KMS-11 (cell line): ENCODE measurements around the gene HDAC4.

ENCODE experiments used
- H2AFZ ChIP-seq: fragments of 200-600 bp; sonication (generic); 2 replicates; pipeline ENCODE4 v1.6.1; 2016; ENCODE audit warnings: antibody characterized with exemption, mixed run types, low read depth
- H3K27ac ChIP-seq: fragments of 200-600 bp; sonication (generic); 2 replicates; pipeline ENCODE4 v1.6.1; 2016; ENCODE audit warnings: mild to moderate bottlenecking, mixed run types
- H3K27me3 ChIP-seq: fragments of 200-600 bp; sonication (generic); 2 replicates; pipeline ENCODE4 v1.6.1; 2017; ENCODE audit warnings: mild to moderate bottlenecking, low read depth, mixed run types, moderate library complexity; ENCODE audit not compliant: insufficient read depth
- H3K36me3 ChIP-seq: fragments of 200-600 bp; sonication (generic); 2 replicates; pipeline ENCODE4 v1.6.1; 2017; ENCODE audit warnings: mild to moderate bottlenecking, mixed run types; ENCODE audit not compliant: insufficient read depth
- H3K4me1 ChIP-seq: fragments of 200-600 bp; sonication (generic); 2 replicates; pipeline ENCODE4 v1.6.1; 2016; ENCODE audit warnings: mild to moderate bottlenecking, low read depth, mixed run types; ENCODE audit not compliant: poor library complexity, severe bottlenecking
- H3K4me2 ChIP-seq: fragments of 200-600 bp; sonication (generic); 2 replicates; pipeline ENCODE4 v1.7.0; 2016; ENCODE audit warnings: mild to moderate bottlenecking, mixed run types
- H3K4me3 ChIP-seq: fragments of 200-600 bp; sonication (generic); IDR thresholded peaks from 2 replicates; pipeline ENCODE4 v1.6.1; 2017; ENCODE audit warnings: low read depth, low read length, mixed read lengths; ENCODE audit not compliant: insufficient read depth
- H3K79me2 ChIP-seq: fragments of 200-600 bp; sonication (generic); 2 replicates; pipeline ENCODE4 v1.6.1; 2016; ENCODE audit warnings: low read depth, mixed run types; ENCODE audit not compliant: insufficient read depth
- H3K9ac ChIP-seq: fragments of 200-600 bp; sonication (generic); 2 replicates; pipeline ENCODE4 v1.6.1; 2016; ENCODE audit warnings: mild to moderate bottlenecking, mixed run types
- H4K20me1 ChIP-seq: fragments of 200-600 bp; sonication (generic); 2 replicates; pipeline ENCODE4 v1.6.1; 2016; ENCODE audit warnings: mild to moderate bottlenecking, mixed run types; ENCODE audit not compliant: insufficient read depth
- TF ChIP-seq, protein P1 (sequence below): fragments of 200-600 bp; sonication (generic); conservative IDR thresholded peaks from 2 replicates; pipeline ENCODE4 v1.6.1; 2017; ENCODE audit warnings: low read depth, mild to moderate bottlenecking, antibody characterized with exemption, low read length, moderate library complexity, mixed read lengths

Gene HDAC4

GRCh38 chr2:239173301-239173700 lies 227.5 kb downstream of the HDAC4 start:
- H4K20me1 ChIP-seq: no peaks in the 10 kb centered on the region

GRCh38 chr2:239171643-239172042 lies 229.2 kb downstream of the HDAC4 start:
- TF ChIP-seq, protein P1, sequence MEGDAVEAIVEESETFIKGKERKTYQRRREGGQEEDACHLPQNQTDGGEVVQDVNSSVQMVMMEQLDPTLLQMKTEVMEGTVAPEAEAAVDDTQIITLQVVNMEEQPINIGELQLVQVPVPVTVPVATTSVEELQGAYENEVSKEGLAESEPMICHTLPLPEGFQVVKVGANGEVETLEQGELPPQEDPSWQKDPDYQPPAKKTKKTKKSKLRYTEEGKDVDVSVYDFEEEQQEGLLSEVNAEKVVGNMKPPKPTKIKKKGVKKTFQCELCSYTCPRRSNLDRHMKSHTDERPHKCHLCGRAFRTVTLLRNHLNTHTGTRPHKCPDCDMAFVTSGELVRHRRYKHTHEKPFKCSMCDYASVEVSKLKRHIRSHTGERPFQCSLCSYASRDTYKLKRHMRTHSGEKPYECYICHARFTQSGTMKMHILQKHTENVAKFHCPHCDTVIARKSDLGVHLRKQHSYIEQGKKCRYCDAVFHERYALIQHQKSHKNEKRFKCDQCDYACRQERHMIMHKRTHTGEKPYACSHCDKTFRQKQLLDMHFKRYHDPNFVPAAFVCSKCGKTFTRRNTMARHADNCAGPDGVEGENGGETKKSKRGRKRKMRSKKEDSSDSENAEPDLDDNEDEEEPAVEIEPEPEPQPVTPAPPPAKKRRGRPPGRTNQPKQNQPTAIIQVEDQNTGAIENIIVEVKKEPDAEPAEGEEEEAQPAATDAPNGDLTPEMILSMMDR: no peak

More at GRCh38 chr2:239173301-239173700, 227.5 kb downstream of the HDAC4 start:
- Histone ChIP-seq H3K4me3 (no peak overlapping the region), H3K36me3 (no peaks in the 10 kb centered on the region), H3K4me1 (peaks cover 18% of the 10 kb centered on the region), H2AFZ (no peak overlapping the region), H3K27ac (peak overlapping the region; percentile 6; the same call in 1 of the 2 replicates), H3K9ac (no peak overlapping the region), H3K4me2 (peak overlapping the region; percentile 43; the same call in 1 of the 2 replicates), H3K27me3 (no peaks in the 10 kb centered on the region), H3K79me2 (no peaks in the 10 kb centered on the region)
- TF ChIP-seq, protein P1: no peak

GRCh38 chr2:239169311-239170048 lies 231.3 kb downstream of the HDAC4 start:
- H4K20me1 ChIP-seq: no peaks in the 10 kb centered on the region

More at GRCh38 chr2:239171643-239172042, 229.2 kb downstream of the HDAC4 start:
- H3K4me1 ChIP-seq: peaks cover 18% of the 10 kb centered on the region
- no peak overlapping the region for H3K9ac ChIP-seq
- H3K36me3 ChIP-seq: no peaks in the 10 kb centered on the region
- no peaks in the 10 kb centered on the region for H3K27me3 ChIP-seq
- no peak overlapping the region for H3K27ac ChIP-seq
- H3K79me2 ChIP-seq: no peaks in the 10 kb centered on the region
- no peak overlapping the region for H2AFZ ChIP-seq
- H4K20me1 ChIP-seq: no peaks in the 10 kb centered on the region
- no peak overlapping the region for H3K4me3 ChIP-seq
- no peak overlapping the region for H3K4me2 ChIP-seq

DNA sequence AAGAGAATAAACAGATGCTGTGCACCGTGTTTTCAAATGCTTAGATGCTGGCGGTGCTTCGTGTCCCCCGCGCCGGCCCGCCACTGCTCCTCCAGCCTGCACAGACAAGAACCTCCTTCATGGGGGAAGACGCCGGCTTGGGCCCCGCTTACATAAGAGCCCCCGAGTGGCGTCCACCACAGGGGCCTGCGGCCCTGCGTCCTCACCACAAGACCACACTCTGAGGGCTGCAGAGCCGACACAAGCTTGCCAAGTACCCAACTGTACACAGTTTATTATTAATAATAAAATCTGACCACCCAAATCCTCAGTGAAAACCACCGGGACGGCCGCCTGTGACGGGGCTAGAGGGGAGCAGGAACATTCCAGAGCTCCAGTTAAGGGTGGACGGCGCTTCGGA lies 232.2 kb downstream of the HDAC4 start:
- Histone ChIP-seq H3K4me2 (no peak overlapping the region), H3K79me2 (no peaks in the 10 kb centered on the region), H3K9ac (no peak overlapping the region), H4K20me1 (no peaks in the 10 kb centered on the region), H3K36me3 (no peaks in the 10 kb centered on the region), H3K27ac (no peak overlapping the region), H3K4me1 (peaks cover 38% of the 10 kb centered on the region), H3K27me3 (no peaks in the 10 kb centered on the region), H3K4me3 (no peak overlapping the region), H2AFZ (no peak overlapping the region)
- TF ChIP-seq, protein P1: no peak

More at GRCh38 chr2:239169311-239170048, 231.3 kb downstream of the HDAC4 start:
- no peaks in the 10 kb centered on the region for H3K27me3 ChIP-seq
- H2AFZ ChIP-seq: no peak overlapping the region
- H3K4me3 ChIP-seq: no peak overlapping the region
- H3K36me3 ChIP-seq: no peaks in the 10 kb centered on the region
- TF ChIP-seq, protein P1: no peak
- no peak overlapping the region for H3K27ac ChIP-seq
- peaks cover 34% of the 10 kb centered on the region for H3K4me1 ChIP-seq
- H3K4me2 ChIP-seq: no peak overlapping the region
- H3K9ac ChIP-seq: no peak overlapping the region
- H3K79me2 ChIP-seq: no peaks in the 10 kb centered on the region
